Vagina (tissue), 2 donors: ENCODE measurements around the gene ZBTB7C.

ENCODE experiments used
- POLR2A ChIP-seq, 2 donors: fragments of 450-650 bp; IDR thresholded peaks; one replicate each; pipeline ENCODE4 v1.6.1; 2017; ENCODE audit warnings: antibody characterized with exemption in 2 of 2, mild to moderate bottlenecking in 2 of 2, moderate library complexity in 2 of 2
- TF ChIP-seq, protein P1 (sequence below), 3 experiments: fragments of 450-650 bp in 2 of 3; fragments of 200-600 bp in 1 of 3; sonication (generic) in 1 of 3; IDR thresholded peaks; one replicate each; pipeline ENCODE4 v1.5.1; 2017 to 2019; ENCODE audit warnings: antibody characterized with exemption in 3 of 3, mild to moderate bottlenecking in 2 of 3, moderate library complexity in 2 of 3

DNA sequence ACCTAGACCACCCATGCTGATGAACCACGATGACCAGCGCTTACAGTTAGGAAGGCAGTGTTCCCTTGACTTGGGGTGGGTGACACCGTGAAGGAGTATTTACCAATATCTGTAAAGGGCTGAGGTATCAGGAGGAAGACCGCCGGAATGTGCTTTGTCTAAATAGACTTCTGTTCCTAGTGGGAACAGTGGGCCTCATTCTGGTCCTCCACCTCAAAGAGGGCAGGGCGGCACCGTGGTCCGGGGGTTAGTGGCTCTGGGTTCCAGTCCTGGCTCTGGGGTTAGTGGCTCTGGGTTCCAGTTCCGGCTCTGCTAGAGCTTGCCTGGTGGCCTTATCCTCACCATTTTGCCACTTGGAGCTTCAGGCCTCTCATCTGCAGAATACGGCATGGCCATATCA lies 387.2 kb downstream of the ZBTB7C start:
- no peak for TF ChIP-seq POLR2A (IDR thresholded peaks at IDR 0.05)
- TF ChIP-seq, protein P1, sequence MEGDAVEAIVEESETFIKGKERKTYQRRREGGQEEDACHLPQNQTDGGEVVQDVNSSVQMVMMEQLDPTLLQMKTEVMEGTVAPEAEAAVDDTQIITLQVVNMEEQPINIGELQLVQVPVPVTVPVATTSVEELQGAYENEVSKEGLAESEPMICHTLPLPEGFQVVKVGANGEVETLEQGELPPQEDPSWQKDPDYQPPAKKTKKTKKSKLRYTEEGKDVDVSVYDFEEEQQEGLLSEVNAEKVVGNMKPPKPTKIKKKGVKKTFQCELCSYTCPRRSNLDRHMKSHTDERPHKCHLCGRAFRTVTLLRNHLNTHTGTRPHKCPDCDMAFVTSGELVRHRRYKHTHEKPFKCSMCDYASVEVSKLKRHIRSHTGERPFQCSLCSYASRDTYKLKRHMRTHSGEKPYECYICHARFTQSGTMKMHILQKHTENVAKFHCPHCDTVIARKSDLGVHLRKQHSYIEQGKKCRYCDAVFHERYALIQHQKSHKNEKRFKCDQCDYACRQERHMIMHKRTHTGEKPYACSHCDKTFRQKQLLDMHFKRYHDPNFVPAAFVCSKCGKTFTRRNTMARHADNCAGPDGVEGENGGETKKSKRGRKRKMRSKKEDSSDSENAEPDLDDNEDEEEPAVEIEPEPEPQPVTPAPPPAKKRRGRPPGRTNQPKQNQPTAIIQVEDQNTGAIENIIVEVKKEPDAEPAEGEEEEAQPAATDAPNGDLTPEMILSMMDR (IDR thresholded peaks at IDR 0.05) = no peak
